ENCODE measurements around the gene GPC3. TPM values are rescaled to one million over a fixed set of nuclear protein-coding genes. Genes with fewer than 3 reads are reported as not detected.
"Not testable (repeated sequence)": the region's sequence is repeated elsewhere in the genome, so short reads cannot be mapped to it uniquely, and the experiment has no call there.

Gene GPC3
- total RNA-seq, result 10 to 100 TPM in 1 of 4 donors, 1 to 10 TPM in 3; 6.7 to 15.5 (median 8.7) TPM
- polyA plus RNA-seq, result 7.0 TPM
- long read RNA-seq, donor 1, transcript GPC3-201 (8 exons, 2,568 nt), result major isoform, 14 of 14 reads
- long read RNA-seq, donor 1, partial matches to known transcripts, result 0 of 14 reads
- long read RNA-seq, donor 1, other reads (novel, unspliced or antisense), result 0 of 14 reads
- long read RNA-seq, donor 2, transcript GPC3-201 (8 exons, 2,568 nt), result major isoform, 18 of 18 reads
- long read RNA-seq, donor 2, partial matches to known transcripts, result 0 of 18 reads
- long read RNA-seq, donor 2, other reads (novel, unspliced or antisense), result 0 of 18 reads
- long read RNA-seq, donor 3, transcript GPC3-201 (8 exons, 2,568 nt), result major isoform, 73 of 76 reads
- long read RNA-seq, donor 3, partial matches to known transcripts, result 2 of 76 reads
- long read RNA-seq, donor 3, other reads (novel, unspliced or antisense), result 1 of 76 reads
- long read RNA-seq, donor 4, transcript GPC3-201 (8 exons, 2,568 nt), result major isoform, 7 of 7 reads
- long read RNA-seq, donor 4, partial matches to known transcripts, result 0 of 7 reads
- long read RNA-seq, donor 4, other reads (novel, unspliced or antisense), result 0 of 7 reads

DNA sequence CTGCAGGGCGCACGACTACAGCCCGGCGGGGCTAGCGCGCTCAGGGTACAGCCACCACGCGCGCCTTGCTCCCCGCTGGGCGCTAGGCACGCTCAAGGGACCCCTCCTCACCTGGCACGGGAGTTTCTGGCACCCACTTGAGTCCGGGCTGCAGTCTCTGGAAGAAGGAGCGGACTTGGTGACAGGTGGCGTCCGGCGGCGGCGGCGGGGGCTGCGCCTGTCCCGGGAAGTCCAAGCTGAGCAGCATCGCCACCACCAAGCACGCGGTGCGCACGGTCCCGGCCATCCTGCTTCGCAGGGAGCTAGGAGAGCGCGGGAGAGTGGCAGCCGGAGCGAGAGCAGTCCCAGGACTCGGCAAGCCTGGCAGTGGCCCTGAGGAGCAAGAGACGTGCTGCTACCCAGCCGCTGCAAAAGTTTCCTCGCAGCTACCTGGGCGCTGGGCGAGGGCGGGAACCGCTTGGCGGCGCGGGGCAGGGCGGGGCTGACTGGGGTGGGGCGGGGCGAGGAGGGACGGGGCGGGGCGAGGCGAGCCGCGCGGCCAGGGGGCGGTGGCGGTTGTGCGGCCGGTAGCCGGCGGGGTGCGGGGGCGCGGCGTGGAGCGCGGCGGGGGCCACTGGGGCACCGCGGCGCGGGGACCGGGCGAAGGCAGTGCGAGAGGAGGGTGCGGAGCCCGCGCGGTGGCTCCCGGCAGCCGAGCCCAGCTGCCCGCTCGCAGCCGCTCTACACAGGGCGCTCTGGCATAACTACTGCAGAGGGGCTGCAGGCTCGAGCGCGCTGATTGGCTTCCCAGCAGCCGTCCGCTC, at the start of gene GPC3:
Gene GPC3, minus strand, starts transcription at position 431 of the 803 bp plus-strand sequence.
- H3K27me3 ChIP-seq (ENCODE audit: control insufficient read depth, insufficient read depth), result no peaks in the 10 kb centered on the region
- peak; percentile 76 to 87 for ATAC-seq
- H3K4me3 ChIP-seq (ENCODE audit: low read length), result peak within 1 kb of the TSS; percentile 79
- WGBS, result 1% methylated on average over 71 of the region's 90 CpGs
- H3K9me3 ChIP-seq (ENCODE audit: control insufficient read depth, low read length), result no peaks in the 10 kb centered on the region
- H3K4me1 ChIP-seq (ENCODE audit: control insufficient read depth, insufficient read depth, low read length), result no peaks in the 10 kb centered on the region
- H3K27ac ChIP-seq (ENCODE audit: low read length), result no peak within 1 kb of the TSS
- intact Hi-C loops (cut with DNase I), result no loop called here
- DNase-seq, result peak; percentile 35 to 74 (median 70)

DNA sequence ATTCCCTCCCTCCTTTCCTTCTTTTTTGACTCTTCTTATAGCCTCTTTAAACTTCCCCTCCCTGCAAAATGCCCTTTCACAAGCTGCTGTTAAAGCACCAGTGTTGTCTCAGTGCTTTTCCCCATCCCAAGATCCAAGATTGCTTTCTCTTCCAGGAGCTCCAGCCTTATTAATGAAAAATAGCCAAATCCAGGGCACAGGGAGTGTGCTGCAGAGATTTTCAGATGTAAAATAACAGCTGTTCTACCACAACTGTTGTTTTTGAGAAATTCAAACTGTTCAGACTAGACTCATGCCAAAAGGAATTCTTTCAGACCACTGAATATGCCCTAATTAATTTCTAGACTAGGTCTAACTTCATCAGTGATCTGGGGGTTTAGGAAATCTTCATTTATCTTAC, 47.0 kb upstream of the GPC3 start:
- Histone ChIP-seq H3K27ac (ENCODE audit: low read length) (no peak overlapping the region), H3K4me3 (ENCODE audit: low read length) (no peak overlapping the region), H3K9me3 (ENCODE audit: control insufficient read depth, low read length) (no peaks in the 10 kb centered on the region), H3K4me1 (ENCODE audit: control insufficient read depth, insufficient read depth, low read length) (no peaks in the 10 kb centered on the region), H3K27me3 (ENCODE audit: control insufficient read depth, insufficient read depth) (no peaks in the 10 kb centered on the region)
- intact Hi-C loops (cut with DNase I), result no loop called here
- no peak for ATAC-seq
- no peak for DNase-seq

DNA sequence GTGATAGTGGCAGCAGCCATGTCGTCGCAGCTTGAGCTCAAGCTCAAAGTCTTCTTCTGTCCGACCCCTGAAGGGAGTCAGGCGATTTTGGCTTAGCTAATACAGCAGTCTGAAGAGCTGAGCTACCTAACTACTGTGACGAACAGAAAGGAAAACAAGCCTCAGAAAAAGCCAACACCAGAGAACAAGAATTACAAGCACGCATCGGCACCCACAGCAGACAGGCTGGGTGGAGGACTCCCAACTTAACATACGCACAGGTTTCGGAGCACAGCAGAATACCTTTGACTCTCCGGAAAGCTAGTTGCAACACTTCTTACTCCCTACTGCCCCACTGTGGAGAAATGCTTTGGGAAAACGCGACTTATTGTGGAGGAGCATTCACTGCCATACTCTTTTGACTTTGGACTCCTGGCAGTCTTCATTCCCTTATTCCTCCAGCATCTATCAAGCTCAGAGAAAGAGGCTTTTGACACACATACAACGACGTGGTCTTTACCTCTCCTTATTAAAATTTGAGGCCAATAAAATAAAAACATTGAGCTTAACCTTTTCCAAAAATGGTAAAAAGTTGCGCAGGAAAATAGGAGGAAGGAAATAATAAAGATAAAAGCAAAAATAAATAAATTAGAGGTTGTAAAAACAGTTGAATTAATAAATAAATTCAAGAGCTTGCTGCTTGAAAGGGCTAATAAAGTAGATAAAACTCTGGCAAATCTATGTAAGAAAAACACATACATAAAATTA, 41.3 kb upstream of the GPC3 start:
- ATAC-seq (peak; percentile 53 to 75), DNase-seq (no peak)
- no peaks in the 10 kb centered on the region for H3K4me1 ChIP-seq (ENCODE audit: control insufficient read depth, insufficient read depth, low read length)
- H3K27me3 ChIP-seq (ENCODE audit: control insufficient read depth, insufficient read depth), result no peaks in the 10 kb centered on the region
- intact Hi-C loops (cut with DNase I), result loop anchor here in 1 of 4 donors (5.0 kb wide), 1 partner anchor 234 kb away; no protein-coding TSS in a partner anchor
- H3K9me3 ChIP-seq (ENCODE audit: control insufficient read depth, low read length), result no peaks in the 10 kb centered on the region
- peak overlapping the region; percentile 22 for H3K4me3 ChIP-seq (ENCODE audit: low read length)
- WGBS, result 8% methylated on average over 15 of the region's 15 CpGs
- H3K27ac ChIP-seq (ENCODE audit: low read length), result no peak overlapping the region

DNA sequence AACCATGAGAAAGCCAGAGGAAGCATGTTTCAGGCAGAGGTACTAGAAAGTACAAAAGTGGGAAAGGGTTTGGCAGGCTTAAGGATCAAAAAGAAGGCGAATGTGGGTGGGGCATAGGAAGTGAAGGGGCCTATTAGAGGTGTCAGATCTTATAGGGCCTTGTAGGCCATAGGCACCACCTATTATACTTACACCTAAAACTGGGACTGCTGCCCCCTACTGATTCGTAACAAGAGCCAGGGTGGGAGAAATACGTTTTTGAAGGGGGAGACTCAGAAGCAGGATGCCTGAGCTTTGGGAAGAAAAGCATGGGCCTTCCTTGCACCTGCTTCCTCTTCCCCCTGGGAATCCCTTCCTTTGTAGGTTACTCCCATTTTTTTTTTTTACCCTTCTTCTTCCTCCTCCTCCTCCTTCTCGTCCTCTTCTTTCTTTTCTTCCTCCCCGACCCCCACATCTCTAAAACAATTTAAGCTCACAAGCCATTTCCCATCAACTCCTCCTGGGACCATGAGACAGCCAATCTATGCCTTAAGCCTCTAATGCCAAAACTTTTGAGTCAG, 40.7 kb upstream of the GPC3 start:
- intact Hi-C loops (cut with DNase I), result loop anchor here in 1 of 4 donors (5.0 kb wide), 1 partner anchor 234 kb away; no protein-coding TSS in a partner anchor
- no peak for DNase-seq
- 35% methylated on average over 5 of the region's 5 CpGs for WGBS
- H3K9me3 ChIP-seq (ENCODE audit: control insufficient read depth, low read length), result no peaks in the 10 kb centered on the region
- no peaks in the 10 kb centered on the region for H3K4me1 ChIP-seq (ENCODE audit: control insufficient read depth, insufficient read depth, low read length)
- H3K27ac ChIP-seq (ENCODE audit: low read length), result no peak overlapping the region
- no peak for ATAC-seq
- no peaks in the 10 kb centered on the region for H3K27me3 ChIP-seq (ENCODE audit: control insufficient read depth, insufficient read depth)
- H3K4me3 ChIP-seq (ENCODE audit: low read length), result no peak overlapping the region

DNA sequence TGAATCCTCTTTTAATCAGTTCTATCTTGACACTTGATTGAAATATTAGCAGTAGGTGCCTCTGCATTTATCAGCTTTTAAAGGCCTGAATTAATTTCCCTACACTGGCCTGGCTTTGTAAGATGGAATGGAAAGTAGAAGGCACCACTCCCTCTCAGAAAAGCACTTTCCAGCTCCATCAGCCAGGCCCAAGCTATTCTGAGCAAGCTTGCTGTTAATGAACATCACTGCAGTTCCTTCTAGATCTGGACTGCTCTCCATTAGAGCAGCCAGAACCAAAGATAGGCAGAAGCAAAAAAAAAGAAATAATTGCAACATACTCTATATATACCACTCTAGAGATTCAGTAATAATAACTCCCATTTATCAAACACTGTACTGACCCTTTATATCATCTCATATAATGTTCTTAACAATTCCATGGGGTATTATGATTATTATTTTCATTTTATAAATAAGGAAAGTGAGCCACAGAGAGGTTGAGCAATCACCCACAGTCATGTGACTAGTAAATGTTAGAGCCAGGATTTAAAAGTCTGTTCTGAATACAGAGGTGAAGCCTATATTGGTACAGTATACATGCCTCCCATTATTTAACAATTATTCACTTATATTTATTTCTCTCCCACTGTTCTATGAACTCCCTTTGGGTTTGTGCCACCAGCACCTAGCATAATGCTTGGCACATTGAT, 39.4 kb upstream of the GPC3 start:
- no peak overlapping the region for H3K27ac ChIP-seq (ENCODE audit: low read length)
- DNase-seq (no peak), ATAC-seq (peak in 1 of 2 donors; percentile 52)
- H3K4me1 ChIP-seq (ENCODE audit: control insufficient read depth, insufficient read depth, low read length), result no peaks in the 10 kb centered on the region
- intact Hi-C loops (cut with DNase I), result loop anchor here in 1 of 4 donors (5.0 kb wide), 1 partner anchor 233 kb away; no protein-coding TSS in a partner anchor
- no peaks in the 10 kb centered on the region for H3K27me3 ChIP-seq (ENCODE audit: control insufficient read depth, insufficient read depth)
- H3K9me3 ChIP-seq (ENCODE audit: control insufficient read depth, low read length), result no peaks in the 10 kb centered on the region
- H3K4me3 ChIP-seq (ENCODE audit: low read length), result no peak overlapping the region

DNA sequence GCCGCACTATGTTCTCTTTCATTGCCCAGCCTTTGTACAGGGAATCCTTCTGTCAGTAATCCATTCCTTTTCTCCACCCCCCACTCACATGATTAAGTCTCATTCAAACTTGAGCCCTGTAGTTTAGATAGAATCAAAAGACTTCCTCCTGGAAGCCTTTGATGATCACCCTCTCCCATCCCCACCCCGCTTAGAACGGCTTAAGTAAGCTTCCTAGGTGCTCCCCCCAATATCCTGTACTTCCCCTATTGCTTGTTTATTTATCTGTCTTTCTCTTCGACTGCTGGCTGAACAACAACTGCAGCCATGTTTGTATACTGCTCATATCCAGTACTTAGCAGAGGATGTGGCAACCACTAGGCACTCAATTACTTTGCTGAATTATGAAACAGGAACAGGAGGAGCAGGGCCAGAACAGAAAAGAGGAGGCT, 38.5 kb upstream of the GPC3 start:
- Histone ChIP-seq H3K4me3 (ENCODE audit: low read length) (no peak overlapping the region), H3K9me3 (ENCODE audit: control insufficient read depth, low read length) (no peaks in the 10 kb centered on the region), H3K27ac (ENCODE audit: low read length) (no peak overlapping the region), H3K27me3 (ENCODE audit: control insufficient read depth, insufficient read depth) (no peaks in the 10 kb centered on the region), H3K4me1 (ENCODE audit: control insufficient read depth, insufficient read depth, low read length) (no peaks in the 10 kb centered on the region)
- no peak for ATAC-seq
- 63% methylated on average over 4 of the region's 4 CpGs for WGBS
- DNase-seq, result no peak
- intact Hi-C loops (cut with DNase I), result no loop called here

DNA sequence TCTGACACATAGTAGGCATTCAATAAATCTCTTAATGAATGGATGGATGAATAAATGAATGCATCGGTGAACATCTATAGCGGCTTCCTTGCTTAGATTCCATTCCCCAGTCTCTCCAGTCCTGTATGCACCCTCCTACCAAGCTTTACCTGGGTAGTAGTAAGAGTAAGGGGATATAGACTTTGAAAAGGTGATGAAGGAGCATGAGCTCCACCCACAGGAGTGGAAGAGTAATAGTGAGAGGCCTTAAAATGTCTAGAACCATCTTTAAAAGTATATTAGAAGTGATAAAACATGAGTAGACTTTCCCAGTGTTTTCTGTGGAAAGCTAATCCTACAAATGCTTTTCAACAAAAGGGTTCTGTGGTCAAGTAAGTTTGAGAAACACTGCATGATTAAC, 35.5 kb upstream of the GPC3 start:
- Histone ChIP-seq H3K4me1 (ENCODE audit: control insufficient read depth, insufficient read depth, low read length) (no peaks in the 10 kb centered on the region), H3K4me3 (ENCODE audit: low read length) (no peak overlapping the region), H3K27me3 (ENCODE audit: control insufficient read depth, insufficient read depth) (no peaks in the 10 kb centered on the region), H3K27ac (ENCODE audit: low read length) (no peak overlapping the region), H3K9me3 (ENCODE audit: control insufficient read depth, low read length) (no peaks in the 10 kb centered on the region)
- intact Hi-C loops (cut with DNase I), result no loop called here
- 88% methylated on average over 2 of the region's 2 CpGs for whole genome bisulfite sequencing
- ATAC-seq (no peak), DNase-seq (no peak)

DNA sequence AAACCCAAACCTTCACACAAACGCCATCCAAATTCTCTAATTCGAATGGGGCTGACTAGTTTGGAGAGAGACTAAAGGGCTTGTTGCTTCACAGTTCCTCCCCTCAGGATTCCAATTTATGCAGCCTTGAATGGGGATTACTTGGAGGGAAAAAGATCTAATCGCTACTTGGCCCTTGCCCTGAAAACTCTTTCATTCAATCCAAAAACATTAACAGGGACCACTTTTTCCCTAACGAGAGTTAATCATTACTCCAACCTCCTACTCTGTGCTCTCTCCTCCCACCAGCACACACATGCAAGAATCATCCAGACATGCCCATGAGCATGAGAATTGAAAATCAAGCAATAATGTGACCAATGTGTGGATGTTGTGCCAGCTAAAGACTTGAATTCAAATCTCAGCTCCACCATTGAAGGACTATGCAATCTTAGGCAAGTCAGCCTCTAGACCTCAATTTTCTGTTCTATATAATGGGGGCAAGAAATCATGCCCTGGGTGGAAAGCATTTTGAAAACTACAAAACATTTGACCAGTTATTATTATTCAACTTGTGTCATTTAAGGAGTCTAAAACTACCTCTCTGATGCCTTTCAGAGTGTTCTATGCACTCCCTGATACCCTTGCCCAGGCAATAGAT, 34.3 kb upstream of the GPC3 start:
- ATAC-seq (no peak), DNase-seq (no peak)
- Histone ChIP-seq H3K27ac (ENCODE audit: low read length) (no peak overlapping the region), H3K27me3 (ENCODE audit: control insufficient read depth, insufficient read depth) (no peaks in the 10 kb centered on the region), H3K4me1 (ENCODE audit: control insufficient read depth, insufficient read depth, low read length) (no peaks in the 10 kb centered on the region), H3K9me3 (ENCODE audit: control insufficient read depth, low read length) (no peaks in the 10 kb centered on the region), H3K4me3 (ENCODE audit: low read length) (no peak overlapping the region)
- intact Hi-C loops (cut with DNase I), result no loop called here
- 58% methylated on average over 4 of the region's 4 CpGs for WGBS

DNA sequence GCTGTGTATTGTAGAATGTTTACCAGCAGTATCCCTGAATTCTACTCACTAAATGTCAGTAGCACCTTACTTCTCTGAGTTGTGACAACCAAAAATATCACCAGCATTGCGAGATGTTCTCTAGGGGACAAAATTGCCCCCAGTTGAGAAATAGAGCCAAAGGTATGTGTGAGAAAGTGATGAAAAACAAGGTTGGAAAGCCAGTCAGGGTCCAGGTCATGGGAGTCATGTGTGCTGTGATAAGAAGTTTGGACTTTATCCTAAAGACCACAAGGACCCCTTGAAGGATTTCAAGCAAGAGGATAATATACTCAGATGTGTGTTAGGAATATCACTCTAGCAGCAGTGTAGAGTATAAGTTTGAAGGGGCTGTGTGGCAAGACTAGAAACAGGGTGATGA, 30.9 kb upstream of the GPC3 start:
- H3K9me3 ChIP-seq (ENCODE audit: control insufficient read depth, low read length); H3K4me1 ChIP-seq (ENCODE audit: control insufficient read depth, insufficient read depth, low read length); ATAC-seq; H3K4me3 ChIP-seq (ENCODE audit: low read length); H3K27me3 ChIP-seq (ENCODE audit: control insufficient read depth, insufficient read depth); H3K27ac ChIP-seq (ENCODE audit: low read length); DNase-seq; intact Hi-C loops (cut with DNase I): not testable (repeated sequence)
- 60% methylated on average over 1 of the region's 1 CpG for WGBS
